ENCODE data around the gene TOR4A.

TOR4A gene

DNA sequence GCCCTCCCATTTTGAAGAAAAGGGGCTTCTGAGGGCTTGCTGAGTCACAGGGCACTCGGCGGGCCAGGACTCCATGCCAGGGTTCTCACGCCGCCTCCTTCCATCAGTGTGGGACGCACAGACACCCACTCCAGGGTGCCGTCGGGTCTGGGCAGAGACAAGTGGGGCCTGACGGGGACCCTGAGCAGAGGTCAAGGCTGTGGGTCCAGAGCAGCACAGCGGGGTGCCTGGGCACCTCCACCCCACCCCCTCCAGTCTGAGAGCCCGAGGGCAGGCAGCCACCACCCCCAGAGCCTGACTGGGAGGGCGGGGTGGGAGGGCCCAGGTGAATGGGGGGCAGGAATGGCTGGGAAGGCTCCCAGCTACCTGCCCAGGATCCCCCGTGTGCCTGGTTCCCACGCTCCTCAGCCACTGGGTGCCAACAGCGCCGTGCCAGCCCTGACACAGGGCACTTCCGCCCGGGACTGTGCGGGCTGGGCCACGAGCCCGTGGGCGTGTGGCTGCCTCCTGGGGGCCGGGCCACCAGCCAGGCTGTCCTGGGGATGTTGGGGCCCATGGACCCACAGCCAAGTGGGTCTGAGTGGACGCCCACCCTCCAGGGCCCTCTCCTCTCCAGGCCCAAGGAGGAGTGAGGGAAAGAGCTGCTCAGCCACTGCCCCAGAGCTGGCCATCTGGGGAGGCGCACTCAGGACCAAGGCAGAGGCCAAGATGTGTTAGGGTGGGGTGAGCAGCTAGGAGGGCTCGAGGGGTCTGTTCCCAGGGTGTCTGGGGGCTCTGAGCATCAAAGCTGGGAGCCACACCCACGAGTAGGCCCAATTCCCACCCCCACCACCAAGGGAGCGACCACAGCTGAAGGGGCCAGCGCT, 34.7 kb downstream of the TOR4A start:
- no peak for TF ChIP-seq Cebpa-rat (IDR thresholded peaks at IDR 0.05)
- Histone ChIP-seq H3K4me1 (peaks cover 37 to 89% (median 78%) of the 10 kb centered on the region in 10 experiments), H3K36me3 (no peaks in the 10 kb centered on the region), H3K4me3 (no peak overlapping the region), H3K9ac (peak overlapping the region in 1 of 11 experiments; percentile 41; a peak in 1 of 22 replicates), H3K27me3 (peaks cover 0 to 8% (median 0%) of the 10 kb centered on the region in 11 experiments; a peak in 4 of 22 replicates), H3K4me2 (peak overlapping the region in 4 of 11 experiments; percentile 19 to 51 (median 29); a peak in 4 of 22 replicates), H3K27ac (peak overlapping the region in 2 of 11 experiments; percentile 15 to 49; a peak in 3 of 22 replicates), H4K20me1 (peaks cover 0 to 9% (median 0%) of the 10 kb centered on the region in 11 experiments; a peak in 2 of 22 replicates), H3K9me3 (replicated peaks in 1 of 11) (no peaks in the 10 kb centered on the region)

DNA sequence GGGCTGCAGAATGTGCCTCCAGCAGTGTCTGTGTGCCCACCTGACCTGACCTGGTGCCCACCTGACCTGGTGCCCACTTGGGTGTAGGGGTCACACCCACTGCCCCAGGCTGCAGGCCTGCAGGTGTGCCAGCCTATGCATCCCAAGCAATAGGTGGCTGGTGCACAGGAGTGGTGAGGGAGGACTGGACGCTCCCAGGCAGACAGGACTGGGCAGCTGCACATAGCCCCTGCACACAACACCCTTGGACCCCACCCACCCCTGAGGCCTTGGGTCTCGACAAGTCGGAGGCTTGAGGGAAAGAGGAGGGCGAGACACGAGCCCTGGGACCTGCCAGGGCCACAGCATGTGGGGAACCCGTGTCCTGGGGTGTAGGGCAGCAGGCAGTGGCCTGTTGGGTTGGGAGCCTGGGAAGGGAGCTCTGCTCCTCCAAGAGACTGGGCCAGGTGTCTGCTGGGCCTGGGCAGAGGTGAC, 35.4 kb downstream of the TOR4A start:
- H3K4me2 ChIP-seq, result peak overlapping the region in 6 of 11 experiments; percentile 22 to 57 (median 49); a peak in 5 of 22 replicates
- no peaks in the 10 kb centered on the region for H3K9me3 ChIP-seq (replicated peaks in 1 of 11)
- no peak for TF ChIP-seq Cebpa-rat (IDR thresholded peaks at IDR 0.05)
- H3K4me1 ChIP-seq, result peaks cover 38 to 89% (median 78%) of the 10 kb centered on the region in 10 experiments
- peak overlapping the region in 1 of 11 experiments; percentile 1; a peak in 2 of 22 replicates for H3K27ac ChIP-seq
- peaks cover 0 to 9% (median 0%) of the 10 kb centered on the region in 11 experiments; a peak in 2 of 22 replicates for H4K20me1 ChIP-seq
- H3K27me3 ChIP-seq, result peaks cover 0 to 8% (median 0%) of the 10 kb centered on the region in 11 experiments; a peak in 4 of 22 replicates
- H3K36me3 ChIP-seq, result no peaks in the 10 kb centered on the region
- peak overlapping the region in 2 of 11 experiments; percentile 7 to 14; a peak in 3 of 22 replicates for H3K9ac ChIP-seq
- no peak overlapping the region for H3K4me3 ChIP-seq

DNA sequence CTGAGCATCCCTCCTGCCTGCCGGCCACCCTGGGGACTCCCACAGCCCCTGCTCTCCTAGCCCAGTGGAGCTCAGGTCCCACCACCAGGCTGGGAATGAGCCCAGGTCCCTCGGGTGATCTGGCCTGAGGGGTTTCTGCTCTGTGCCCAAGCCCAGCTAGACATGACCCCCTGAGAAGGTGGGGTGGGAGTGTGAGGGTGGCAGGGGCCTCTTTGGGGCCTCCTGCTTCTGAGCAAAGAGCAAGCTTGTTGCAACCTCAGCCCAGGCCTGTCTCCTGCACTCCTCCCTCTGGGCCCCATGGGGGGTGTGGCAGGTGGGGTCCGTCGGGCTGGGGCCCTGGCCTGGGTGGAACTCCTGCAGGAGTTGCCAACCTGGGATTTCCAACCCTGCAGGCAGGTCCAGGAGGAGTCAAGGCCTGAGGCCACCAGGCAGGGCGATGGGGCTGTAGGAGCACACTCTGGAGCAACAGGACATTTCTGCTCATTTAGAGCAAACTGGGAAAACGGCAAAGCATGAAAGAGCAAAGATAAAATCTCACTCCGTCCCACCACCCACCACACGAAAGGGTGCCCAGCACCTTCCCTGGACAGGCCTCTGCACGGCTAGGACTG, 35.9 kb downstream of the TOR4A start:
- H3K9ac ChIP-seq, result peak overlapping the region in 3 of 11 experiments; percentile 7 to 38 (median 14); a peak in 3 of 22 replicates
- H3K9me3 ChIP-seq (replicated peaks in 1 of 11), result no peaks in the 10 kb centered on the region
- H4K20me1 ChIP-seq, result peaks cover 0 to 9% (median 0%) of the 10 kb centered on the region in 11 experiments; a peak in 2 of 22 replicates
- H3K4me3 ChIP-seq, result no peak overlapping the region
- H3K27ac ChIP-seq, result peak overlapping the region in 1 of 11 experiments; percentile 1; a peak in 2 of 22 replicates
- TF ChIP-seq Cebpa-rat (IDR thresholded peaks at IDR 0.05), result no peak
- peaks cover 0 to 8% (median 0%) of the 10 kb centered on the region in 11 experiments; a peak in 4 of 22 replicates for H3K27me3 ChIP-seq
- no peaks in the 10 kb centered on the region for H3K36me3 ChIP-seq
- peaks cover 44 to 89% (median 78%) of the 10 kb centered on the region in 10 experiments for H3K4me1 ChIP-seq
- H3K4me2 ChIP-seq, result peak overlapping the region in 7 of 11 experiments; percentile 13 to 57 (median 48); a peak in 9 of 22 replicates

DNA sequence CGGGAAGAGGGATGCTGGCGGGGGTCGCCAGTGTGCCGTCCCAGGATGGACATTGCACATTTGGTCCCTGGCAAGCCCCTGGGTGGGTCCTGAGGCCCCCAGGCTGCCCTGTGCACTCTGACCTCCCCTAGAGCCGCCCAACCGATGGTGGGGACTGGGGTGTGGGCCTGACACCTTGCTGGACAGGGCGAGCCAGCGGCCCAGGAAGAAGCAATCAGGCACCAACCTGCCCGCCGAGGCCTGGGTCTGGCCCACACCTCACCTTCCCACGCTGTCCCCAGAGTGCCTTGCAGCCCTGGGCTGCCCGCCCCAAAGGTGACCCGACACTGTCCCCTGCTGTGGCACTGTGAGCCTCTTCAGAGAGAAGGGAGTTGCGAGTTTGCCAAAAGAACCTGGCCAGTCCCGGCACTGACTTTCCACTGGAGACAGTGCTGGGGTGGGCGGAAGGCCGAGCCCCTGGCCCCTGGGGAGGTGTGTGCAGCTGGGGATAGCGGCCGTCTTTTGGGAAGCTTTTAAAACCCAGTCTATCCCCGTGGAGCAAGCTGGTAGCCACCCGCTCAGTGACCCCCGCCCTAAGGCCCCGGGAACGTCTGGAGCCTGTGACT, 36.5 kb downstream of the TOR4A start:
- Histone ChIP-seq H3K27me3 (peaks cover 0 to 8% (median 0%) of the 10 kb centered on the region in 11 experiments; a peak in 4 of 22 replicates), H3K9ac (peak overlapping the region in 3 of 11 experiments; percentile 4 to 24 (median 14); a peak in 3 of 22 replicates), H3K4me2 (peak overlapping the region in 7 of 11 experiments; percentile 13 to 57 (median 48); a peak in 12 of 22 replicates), H3K36me3 (no peaks in the 10 kb centered on the region), H4K20me1 (peaks cover 0 to 9% (median 0%) of the 10 kb centered on the region in 11 experiments; a peak in 2 of 22 replicates), H3K9me3 (replicated peaks in 1 of 11) (no peaks in the 10 kb centered on the region), H3K4me3 (no peak overlapping the region), H3K4me1 (peaks cover 50 to 91% (median 83%) of the 10 kb centered on the region in 10 experiments), H3K27ac (no peak overlapping the region)
- no peak for TF ChIP-seq Cebpa-rat (IDR thresholded peaks at IDR 0.05)

DNA sequence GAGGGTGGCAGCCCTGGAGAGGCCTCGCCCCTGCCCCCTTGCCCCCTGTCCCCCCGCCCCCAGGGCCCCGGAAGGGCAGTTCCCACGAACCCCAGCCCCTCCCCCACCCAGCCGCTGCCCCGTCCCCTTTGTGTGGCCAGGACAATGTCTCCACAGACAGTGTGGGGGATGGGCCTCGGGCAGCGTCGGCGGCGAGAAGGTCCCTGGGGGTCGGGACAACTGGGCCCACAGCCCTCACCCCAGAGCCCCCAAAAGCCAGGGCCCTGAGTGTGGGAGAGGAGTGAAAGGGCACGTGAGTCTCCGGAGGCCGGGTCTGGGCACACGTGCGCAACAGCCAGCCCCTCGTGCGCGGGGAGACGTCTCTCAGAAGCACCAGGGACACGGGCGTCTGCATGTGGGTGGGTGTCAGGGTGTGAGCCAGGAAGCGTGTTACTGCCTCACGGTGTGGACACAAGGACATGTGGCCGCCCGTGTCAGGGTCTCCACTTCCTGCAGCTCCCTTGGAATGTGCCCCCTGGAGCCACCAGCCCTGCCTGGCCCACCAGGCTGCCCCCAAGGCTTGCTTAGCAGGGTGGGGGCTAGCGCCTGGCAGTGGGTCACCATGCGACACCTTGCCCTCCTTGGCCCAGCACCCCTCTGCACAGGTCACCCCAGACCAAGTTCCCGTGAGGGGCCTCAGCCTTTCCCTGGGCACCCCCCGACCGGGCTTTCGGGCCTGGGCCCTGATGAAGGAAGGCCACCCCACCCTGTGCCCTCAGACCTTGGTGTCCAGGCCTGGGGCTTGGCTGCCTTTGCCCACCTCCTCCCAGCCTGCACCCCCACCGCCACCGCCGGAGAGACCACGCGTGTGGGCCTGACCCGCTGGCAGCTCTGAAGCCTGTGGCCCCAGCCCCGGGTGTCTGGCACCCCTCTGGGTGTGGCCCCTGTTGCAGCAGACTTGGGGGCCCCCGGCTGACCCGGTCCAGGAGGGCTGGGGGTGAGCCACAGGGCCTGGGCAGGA, 37.3 kb downstream of the TOR4A start:
- Histone ChIP-seq H3K4me1 (peaks cover 58 to 92% (median 84%) of the 10 kb centered on the region in 10 experiments), H3K27ac (peak overlapping the region in 8 of 11 experiments; percentile 14 to 90 (median 48); a peak in 10 of 22 replicates)

DNA sequence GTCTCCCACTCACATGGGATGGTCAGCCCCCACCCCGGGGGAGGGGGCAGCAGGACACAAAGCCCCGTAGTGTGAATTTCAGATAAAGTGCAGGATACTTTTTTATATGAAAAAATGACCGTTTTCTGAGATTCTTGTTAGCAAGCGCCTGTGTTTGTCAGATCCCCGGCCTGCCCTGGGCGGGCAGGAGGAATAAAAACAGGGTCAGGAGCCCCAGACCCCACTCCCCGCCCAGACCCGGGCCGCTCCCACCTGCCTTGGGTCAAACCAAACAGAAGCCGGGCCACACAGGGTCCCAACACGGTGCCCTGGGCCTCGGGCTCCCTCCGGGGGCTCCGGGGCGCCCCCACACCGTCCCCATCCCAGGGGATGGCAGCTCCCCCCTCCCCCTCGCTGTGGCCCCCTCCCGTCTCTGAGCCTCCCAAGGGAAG, 38.1 kb downstream of the TOR4A start:
- Histone ChIP-seq H3K9ac (peak overlapping the region in 7 of 11 experiments; percentile 44 to 85 (median 62); a peak in 13 of 22 replicates), H3K27ac (peak overlapping the region in 8 of 11 experiments; percentile 14 to 90 (median 48); a peak in 11 of 22 replicates), H3K36me3 (no peaks in the 10 kb centered on the region), H3K27me3 (peaks cover 0 to 8% (median 0%) of the 10 kb centered on the region in 11 experiments; a peak in 4 of 22 replicates), H3K4me1 (peaks cover 65 to 92% (median 84%) of the 10 kb centered on the region in 10 experiments), H3K9me3 (replicated peaks in 1 of 11) (no peaks in the 10 kb centered on the region), H3K4me2 (peak overlapping the region; percentile 52 to 99 (median 72)), H4K20me1 (peaks cover 0 to 7% (median 0%) of the 10 kb centered on the region in 11 experiments; a peak in 2 of 22 replicates), H3K4me3 (peak overlapping the region in 2 of 10 experiments; percentile 19 to 40; a peak in 2 of 20 replicates)
- TF ChIP-seq Cebpa-rat (IDR thresholded peaks at IDR 0.05), result no peak

More for the DNA sequence above, 37.3 kb downstream of the TOR4A start:
- Histone ChIP-seq H3K9me3 (replicated peaks in 1 of 11) (no peaks in the 10 kb centered on the region), H4K20me1 (peaks cover 0 to 9% (median 0%) of the 10 kb centered on the region in 11 experiments; a peak in 2 of 22 replicates), H3K27me3 (peaks cover 0 to 8% (median 0%) of the 10 kb centered on the region in 11 experiments; a peak in 4 of 22 replicates), H3K4me3 (no peak overlapping the region; a peak in 1 of 20 replicates), H3K4me2 (peak overlapping the region; percentile 52 to 99 (median 72)), H3K9ac (peak overlapping the region in 7 of 11 experiments; percentile 44 to 85 (median 62); a peak in 13 of 22 replicates), H3K36me3 (no peaks in the 10 kb centered on the region)
- no peak for TF ChIP-seq Cebpa-rat (IDR thresholded peaks at IDR 0.05)
